GM23338 (cell line): ENCODE data around the gene INHBC. TPM values are rescaled to one million over a fixed set of nuclear protein-coding genes. Genes with fewer than 3 reads are reported as not detected.
"Not testable (repeated sequence)": the region's sequence is repeated elsewhere in the genome, so short reads cannot be mapped to it uniquely, and the experiment has no call there.

Experiments
- ATAC-seq: fragments of 200-7000 bp; cut with Tn5 transposase; 3 replicates; pipeline ENCODE4 v1.9.1; 2020
- DNase-seq: peaks from one replicate; pipeline ENCODE4 v3.0.0-alpha.2; 2015; ENCODE audit warnings: low spot score
- H2AFZ ChIP-seq: fragments of 200-600 bp; sonication (generic); 2 replicates; pipeline ENCODE4 v1.8.0; 2016; ENCODE audit warnings: antibody characterized with exemption, mild to moderate bottlenecking, moderate library complexity
- H3F3A ChIP-seq: fragments of 200-600 bp; sonication (generic); replicated peaks from 2 replicates; pipeline ENCODE4 v1.8.0; 2017; ENCODE audit warnings: antibody characterized with exemption, mixed run types, low read depth
- H3K27ac ChIP-seq: fragments of 200-600 bp; sonication (generic); 2 replicates; pipeline ENCODE4 v1.6.1; 2016; ENCODE audit warnings: low read depth
- H3K27me3 ChIP-seq: fragments of 200-600 bp; sonication (generic); 2 replicates; pipeline ENCODE4 v1.8.0; 2016; ENCODE audit warnings: mild to moderate bottlenecking, mixed run types, moderate library complexity; ENCODE audit not compliant: insufficient read depth
- H3K36me3 ChIP-seq: fragments of 200-600 bp; sonication (generic); 2 replicates; pipeline ENCODE4 v1.8.0; 2016; ENCODE audit warnings: mild to moderate bottlenecking; ENCODE audit not compliant: insufficient read depth
- H3K4me1 ChIP-seq: fragments of 200-600 bp; sonication (generic); 2 replicates; pipeline ENCODE4 v1.8.0; 2016; ENCODE audit warnings: mild to moderate bottlenecking, moderate library complexity; ENCODE audit not compliant: insufficient read depth
- H3K4me2 ChIP-seq: fragments of 200-600 bp; sonication (generic); 2 replicates; pipeline ENCODE4 v1.7.1; 2017; ENCODE audit warnings: mixed run types
- H3K4me3 ChIP-seq: fragments of 200-600 bp; sonication (generic); 2 replicates; pipeline ENCODE4 v1.6.1; 2016; ENCODE audit warnings: mixed run types
- H3K79me2 ChIP-seq: fragments of 200-600 bp; sonication (generic); replicated peaks from 2 replicates; pipeline ENCODE4 v1.8.0; 2017; ENCODE audit warnings: mild to moderate bottlenecking; ENCODE audit not compliant: insufficient read depth
- H3K9me2 ChIP-seq: fragments of 200-600 bp; sonication (generic); 2 replicates; pipeline ENCODE4 v1.8.0; 2017; ENCODE audit not compliant: insufficient read depth
- H4K20me1 ChIP-seq: fragments of 200-600 bp; sonication (generic); replicated peaks from 2 replicates; pipeline ENCODE4 v1.8.0; 2017; ENCODE audit warnings: mild to moderate bottlenecking; ENCODE audit not compliant: insufficient read depth
- H3K27ac Mint-ChIP-seq: 2 replicates; pipeline ENCODE4 v1.8.0; 2020; ENCODE audit warnings: inconsistent platforms, mild to moderate bottlenecking, moderate library complexity, mixed read lengths
- H3K27me3 Mint-ChIP-seq: 3 replicates; pipeline ENCODE4 v1.8.0; 2022; ENCODE audit warnings: low read depth, mild to moderate bottlenecking, moderate library complexity, mixed read lengths, inconsistent platforms; ENCODE audit not compliant: insufficient read depth, poor library complexity
- H3K36me3 Mint-ChIP-seq: 3 replicates; pipeline ENCODE4 v1.8.0; 2021; ENCODE audit warnings: low read depth, mild to moderate bottlenecking, inconsistent platforms, moderate library complexity, mixed read lengths
- H3K4me1 Mint-ChIP-seq: 3 replicates; pipeline ENCODE4 v1.8.0; 2020; ENCODE audit warnings: mild to moderate bottlenecking, inconsistent platforms, mixed read lengths
- H3K4me3 Mint-ChIP-seq: 3 replicates; pipeline ENCODE4 v1.8.0; 2021; ENCODE audit warnings: moderate library complexity, mild to moderate bottlenecking, inconsistent platforms, mixed read lengths
- H3K9me3 Mint-ChIP-seq: 3 replicates; pipeline ENCODE4 v1.8.0; 2020; ENCODE audit warnings: moderate library complexity, mild to moderate bottlenecking, inconsistent platforms, mixed read lengths
- CREB1 ChIP-seq: fragments of 250-450 bp; sonication (Bioruptor Pico); IDR thresholded peaks from 2 replicates; pipeline ENCODE4 v1.5.0; 2020; ENCODE audit warnings: low read depth, mild to moderate bottlenecking, moderate library complexity
- EZH2phosphoT487 ChIP-seq: fragments of 200-600 bp; sonication (generic); IDR thresholded peaks from one replicate; pipeline ENCODE4 v1.8.1; 2018; ENCODE audit warnings: antibody characterized with exemption; ENCODE audit not compliant: unreplicated experiment
- NANOG ChIP-seq: IDR thresholded peaks from 2 replicates; pipeline ENCODE4 v1.6.1; 2016; ENCODE audit warnings: antibody characterized with exemption, borderline replicate concordance
- STAT1 ChIP-seq: IDR thresholded peaks from one replicate; pipeline ENCODE4 v1.6.1; 2016; ENCODE audit warnings: antibody characterized with exemption; ENCODE audit not compliant: unreplicated experiment
- ZNF114 ChIP-seq: fragments of 250-450 bp; sonication (Bioruptor Pico); IDR thresholded peaks from 2 replicates; pipeline ENCODE4 v1.5.0; 2020; ENCODE audit warnings: mild to moderate bottlenecking, moderate library complexity
- ZNF331 ChIP-seq: fragments of 250-450 bp; sonication (Bioruptor Pico); IDR thresholded peaks from 2 replicates; pipeline ENCODE4 v1.5.0; 2020; ENCODE audit warnings: low read depth, mild to moderate bottlenecking, moderate library complexity
- polyA plus RNA-seq: library from polyadenylated mRNA; unstranded; fragments of >200 nt; fragmentation: Nextera tagmentation; extraction: Ambion mirVana; gene quantifications from 2 replicates; pipeline ENCODE4 v1.2.1, GENCODE V29; 2016
- total RNA-seq: library from RNA; depleted of rRNA; stranded (reverse); fragments of >200 nt; shearing (Covaris generic); gene quantifications from 2 replicates; pipeline ENCODE4 v1.2.3, GENCODE V29; 2014
- TF ChIP-seq, protein P1 (sequence below): IDR thresholded peaks from 2 replicates; pipeline ENCODE4 v1.6.1; 2016; ENCODE audit warnings: antibody characterized with exemption
- TF ChIP-seq, protein P2 (sequence below): IDR thresholded peaks from one replicate; pipeline ENCODE4 v1.6.1; 2018; ENCODE audit warnings: antibody characterized with exemption; ENCODE audit not compliant: unreplicated experiment

Gene INHBC
- total and polyA plus RNA-seq, 2 experiments from 2014 or later: 0.53 TPM; not detected in 1

DNA sequence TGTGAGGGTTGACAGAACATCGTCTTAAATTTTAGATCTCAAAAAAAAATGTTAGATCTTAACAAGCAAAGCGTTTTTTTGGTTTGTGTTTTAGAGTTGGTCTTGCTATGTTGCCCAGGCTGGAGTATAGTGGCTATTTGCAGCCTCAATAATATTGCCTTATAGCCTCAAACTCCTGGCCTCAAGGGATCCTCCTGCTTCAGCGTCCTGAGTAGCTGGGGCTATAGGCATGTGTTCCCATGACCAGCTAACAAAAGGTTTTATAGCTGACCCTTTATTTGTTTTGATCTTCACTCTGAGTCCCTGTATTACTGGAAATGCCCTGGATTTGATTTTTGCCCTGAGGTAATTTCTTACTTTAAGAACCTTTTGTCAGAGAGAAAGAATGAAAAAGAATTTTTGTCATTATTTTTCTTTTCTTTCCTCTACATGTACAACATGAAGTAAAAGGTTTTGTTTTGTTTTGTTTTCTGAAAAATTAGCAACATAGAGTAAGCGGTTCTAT is 5.2 kb downstream of the INHBC start:
- Mint-ChIP-seq H3K4me3 (no peak overlapping the region; the same call in 2 of the 3 replicates), H3K9me3 (peaks cover 18% of the 10 kb centered on the region), H3K4me1 (no peaks in the 10 kb centered on the region; the same call in 2 of the 3 replicates), H3K36me3 (peaks cover 10% of the 10 kb centered on the region), H3K27me3 (peaks cover 8% of the 10 kb centered on the region), H3K27ac (no peak overlapping the region)
- H3K27me3 ChIP-seq: no peaks in the 10 kb centered on the region
- no peak overlapping the region for H3K4me3 ChIP-seq
- no peaks in the 10 kb centered on the region for H3F3A ChIP-seq
- H3K4me1 ChIP-seq: no peaks in the 10 kb centered on the region
- H3K9me2 ChIP-seq: no peaks in the 10 kb centered on the region
- H3K4me2 ChIP-seq: no peak overlapping the region
- no peak overlapping the region for H2AFZ ChIP-seq
- no peaks in the 10 kb centered on the region for H3K79me2 ChIP-seq
- TF ChIP-seq, protein P1, sequence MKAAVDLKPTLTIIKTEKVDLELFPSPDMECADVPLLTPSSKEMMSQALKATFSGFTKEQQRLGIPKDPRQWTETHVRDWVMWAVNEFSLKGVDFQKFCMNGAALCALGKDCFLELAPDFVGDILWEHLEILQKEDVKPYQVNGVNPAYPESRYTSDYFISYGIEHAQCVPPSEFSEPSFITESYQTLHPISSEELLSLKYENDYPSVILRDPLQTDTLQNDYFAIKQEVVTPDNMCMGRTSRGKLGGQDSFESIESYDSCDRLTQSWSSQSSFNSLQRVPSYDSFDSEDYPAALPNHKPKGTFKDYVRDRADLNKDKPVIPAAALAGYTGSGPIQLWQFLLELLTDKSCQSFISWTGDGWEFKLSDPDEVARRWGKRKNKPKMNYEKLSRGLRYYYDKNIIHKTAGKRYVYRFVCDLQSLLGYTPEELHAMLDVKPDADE: no peak
- TF ChIP-seq ZNF114 (CRISPR knock-in tag) (no peak), CREB1 (CRISPR knock-in tag) (no peak), NANOG (no peak), EZH2phosphoT487 (no peak), ZNF331 (CRISPR knock-in tag) (no peak)
- ATAC-seq: no peak
- H3K36me3 ChIP-seq: no peaks in the 10 kb centered on the region
- H3K27ac ChIP-seq: no peak overlapping the region
- DNase-seq: no peak
- no peaks in the 10 kb centered on the region for H4K20me1 ChIP-seq

DNA sequence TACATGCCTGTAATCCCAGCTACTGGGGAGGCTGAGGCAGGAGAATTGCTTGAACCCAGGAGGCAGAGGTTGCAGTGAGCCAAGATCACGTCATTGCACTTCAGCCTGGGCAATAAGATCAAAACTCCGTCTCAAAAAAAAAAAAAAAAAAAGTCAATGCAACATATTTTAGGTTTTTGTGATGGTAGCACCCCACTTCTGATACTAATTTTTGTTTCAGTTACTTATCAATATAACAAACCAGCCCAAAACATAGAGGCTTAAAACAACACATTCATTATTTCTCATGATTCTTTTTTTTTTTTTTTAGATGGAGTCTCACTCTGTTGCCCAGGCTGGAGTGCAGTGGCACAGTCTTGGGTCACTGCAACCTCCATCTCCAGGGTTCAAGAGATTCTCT is 6.8 kb downstream of the INHBC start:
- H3K4me3 Mint-ChIP-seq, H3K36me3 Mint-ChIP-seq, H3K4me1 ChIP-seq, H3K4me2 ChIP-seq, H3K36me3 ChIP-seq, H3K27me3 ChIP-seq, H2AFZ ChIP-seq, ATAC-seq, H3K27ac Mint-ChIP-seq, H4K20me1 ChIP-seq, DNase-seq, H3K4me1 Mint-ChIP-seq, H3K9me2 ChIP-seq, H3K79me2 ChIP-seq, H3K27me3 Mint-ChIP-seq, H3K4me3 ChIP-seq, H3K27ac ChIP-seq, H3F3A ChIP-seq: not testable (repeated sequence)
- peaks cover 18% of the 10 kb centered on the region for H3K9me3 Mint-ChIP-seq

DNA sequence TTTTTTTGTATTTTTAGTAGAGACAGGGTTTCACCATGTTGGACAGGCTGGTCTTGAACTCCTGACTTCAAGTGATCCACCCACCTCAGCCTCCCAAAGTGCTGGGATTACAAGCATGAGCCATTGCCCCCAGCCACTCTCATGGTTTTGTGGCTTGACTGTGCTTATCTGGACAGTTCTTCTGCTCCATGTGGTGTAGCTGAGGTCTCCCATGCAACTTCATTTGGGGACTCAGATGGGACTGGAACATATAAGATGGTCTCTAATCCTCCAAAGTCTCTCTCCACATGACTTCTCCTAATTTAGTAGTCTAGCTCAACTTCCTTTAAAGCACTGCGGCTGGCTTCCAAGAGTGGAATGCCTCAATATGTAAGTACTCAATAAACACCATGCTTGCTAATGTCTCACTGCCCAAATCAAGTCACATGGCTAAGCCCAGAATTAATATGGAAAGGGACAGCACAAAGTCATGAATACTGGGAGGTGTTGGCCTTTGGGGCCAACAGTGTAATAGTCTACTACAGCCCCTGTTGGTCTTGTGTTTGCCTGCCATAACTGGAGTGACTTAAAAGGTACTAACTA is 7.4 kb downstream of the INHBC start:
- Histone ChIP-seq H3K4me2 (no peak overlapping the region), H2AFZ (no peak overlapping the region), H3K9me2 (no peaks in the 10 kb centered on the region), H3K27ac (no peak overlapping the region), H3K27me3 (no peaks in the 10 kb centered on the region), H3K79me2 (no peaks in the 10 kb centered on the region), H3F3A (no peaks in the 10 kb centered on the region), H3K4me1 (no peaks in the 10 kb centered on the region), H3K36me3 (no peaks in the 10 kb centered on the region), H4K20me1 (no peaks in the 10 kb centered on the region), H3K4me3 (no peak overlapping the region)
- peaks cover 18% of the 10 kb centered on the region for H3K9me3 Mint-ChIP-seq
- H3K4me1 Mint-ChIP-seq: no peaks in the 10 kb centered on the region
- ATAC-seq (no peak), DNase-seq (no peak)
- no peak overlapping the region for H3K4me3 Mint-ChIP-seq
- H3K36me3 Mint-ChIP-seq: peaks cover 10% of the 10 kb centered on the region
- TF ChIP-seq, protein P2, sequence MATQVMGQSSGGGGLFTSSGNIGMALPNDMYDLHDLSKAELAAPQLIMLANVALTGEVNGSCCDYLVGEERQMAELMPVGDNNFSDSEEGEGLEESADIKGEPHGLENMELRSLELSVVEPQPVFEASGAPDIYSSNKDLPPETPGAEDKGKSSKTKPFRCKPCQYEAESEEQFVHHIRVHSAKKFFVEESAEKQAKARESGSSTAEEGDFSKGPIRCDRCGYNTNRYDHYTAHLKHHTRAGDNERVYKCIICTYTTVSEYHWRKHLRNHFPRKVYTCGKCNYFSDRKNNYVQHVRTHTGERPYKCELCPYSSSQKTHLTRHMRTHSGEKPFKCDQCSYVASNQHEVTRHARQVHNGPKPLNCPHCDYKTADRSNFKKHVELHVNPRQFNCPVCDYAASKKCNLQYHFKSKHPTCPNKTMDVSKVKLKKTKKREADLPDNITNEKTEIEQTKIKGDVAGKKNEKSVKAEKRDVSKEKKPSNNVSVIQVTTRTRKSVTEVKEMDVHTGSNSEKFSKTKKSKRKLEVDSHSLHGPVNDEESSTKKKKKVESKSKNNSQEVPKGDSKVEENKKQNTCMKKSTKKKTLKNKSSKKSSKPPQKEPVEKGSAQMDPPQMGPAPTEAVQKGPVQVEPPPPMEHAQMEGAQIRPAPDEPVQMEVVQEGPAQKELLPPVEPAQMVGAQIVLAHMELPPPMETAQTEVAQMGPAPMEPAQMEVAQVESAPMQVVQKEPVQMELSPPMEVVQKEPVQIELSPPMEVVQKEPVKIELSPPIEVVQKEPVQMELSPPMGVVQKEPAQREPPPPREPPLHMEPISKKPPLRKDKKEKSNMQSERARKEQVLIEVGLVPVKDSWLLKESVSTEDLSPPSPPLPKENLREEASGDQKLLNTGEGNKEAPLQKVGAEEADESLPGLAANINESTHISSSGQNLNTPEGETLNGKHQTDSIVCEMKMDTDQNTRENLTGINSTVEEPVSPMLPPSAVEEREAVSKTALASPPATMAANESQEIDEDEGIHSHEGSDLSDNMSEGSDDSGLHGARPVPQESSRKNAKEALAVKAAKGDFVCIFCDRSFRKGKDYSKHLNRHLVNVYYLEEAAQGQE: no peak
- TF ChIP-seq STAT1: no peak
- H3K27ac Mint-ChIP-seq: no peak overlapping the region
- peaks cover 5% of the 10 kb centered on the region for H3K27me3 Mint-ChIP-seq

DNA sequence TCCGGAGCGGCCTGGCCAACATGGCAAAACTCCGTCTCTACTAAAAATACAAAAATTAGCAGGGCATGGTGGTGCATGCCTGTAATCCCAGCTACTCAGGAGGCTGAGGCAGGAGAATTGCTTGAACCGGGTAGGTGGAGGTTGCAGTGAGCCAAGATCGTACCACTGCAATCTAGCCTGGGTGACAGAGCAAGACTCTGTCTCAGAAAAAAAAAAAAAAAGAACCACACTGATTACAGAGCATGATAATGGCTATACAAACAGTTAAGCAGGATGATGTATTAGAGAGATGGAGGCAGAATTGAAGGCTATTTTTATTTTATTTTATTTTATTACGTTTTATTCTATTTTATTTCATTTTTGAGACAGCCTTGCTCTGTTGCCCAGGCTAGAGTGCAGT is 9.8 kb downstream of the INHBC start:
- peaks cover 18% of the 10 kb centered on the region for H3K9me3 Mint-ChIP-seq

More for the DNA sequence above, 9.8 kb downstream of the INHBC start:
- H2AFZ ChIP-seq, H3K4me2 ChIP-seq, H3K4me3 Mint-ChIP-seq, H3K27ac ChIP-seq, H3K4me3 ChIP-seq, H3K9me2 ChIP-seq, ATAC-seq, H3K4me1 ChIP-seq, DNase-seq, H4K20me1 ChIP-seq, H3K79me2 ChIP-seq, H3K27me3 ChIP-seq, H3K4me1 Mint-ChIP-seq, H3F3A ChIP-seq, H3K27me3 Mint-ChIP-seq, H3K36me3 ChIP-seq, H3K27ac Mint-ChIP-seq: not testable (repeated sequence)
- H3K36me3 Mint-ChIP-seq: peaks cover 12% of the 10 kb centered on the region
